Type B pancreatic cell (in vitro differentiated cells): Measurements from ENCODE around the gene PRKCE. TPM values are rescaled to one million over a fixed set of nuclear protein-coding genes. Genes with fewer than 3 reads are reported as not detected.

Source experiments
- DNase-seq: peaks from one replicate; pipeline ENCODE4 v3.0.0; 2021; ENCODE audit warnings: mixed read lengths; ENCODE audit not compliant: unreplicated experiment; ENCODE audit errors: extremely low spot score
- H3K27ac Mint-ChIP-seq: 2 replicates; pipeline ENCODE4 v1.8.0; 2021; ENCODE audit warnings: mild to moderate bottlenecking, mixed read lengths
- H3K27me3 Mint-ChIP-seq: 2 replicates; pipeline ENCODE4 v1.8.0; 2021; ENCODE audit warnings: mixed read lengths
- H3K36me3 Mint-ChIP-seq: 2 replicates; pipeline ENCODE4 v1.8.0; 2021; ENCODE audit warnings: mixed read lengths
- H3K4me1 Mint-ChIP-seq: one replicate; pipeline ENCODE4 v1.8.0; 2021; ENCODE audit warnings: mixed read lengths; ENCODE audit not compliant: unreplicated experiment
- H3K4me3 Mint-ChIP-seq: 2 replicates; pipeline ENCODE4 v1.8.0; 2021; ENCODE audit warnings: mild to moderate bottlenecking, mixed read lengths
- H3K9me3 Mint-ChIP-seq: 2 replicates; pipeline ENCODE4 v1.8.0; 2021; ENCODE audit warnings: mixed read lengths
- CTCF ChIP-seq: fragments of 200-600 bp; sonication (generic); conservative IDR thresholded peaks from 2 replicates; pipeline ENCODE4 v1.5.0; 2021; ENCODE audit warnings: antibody characterized with exemption, mild to moderate bottlenecking
- total RNA-seq: library from RNA; stranded (reverse); gene quantifications from 2 replicates; pipeline ENCODE4 v1.2.1, GENCODE V29; 2021; ENCODE audit warnings: low replicate concordance

The PRKCE gene
- total RNA-seq, 1 donor from 2014 or later: 21.2 TPM

GRCh38 chr2:45975752-45976517, 324.5 kb downstream of the PRKCE start:
- DNase-seq: no peak
- Mint-ChIP-seq H3K4me1 (no peaks in the 10 kb centered on the region), H3K27me3 (no peaks in the 10 kb centered on the region), H3K4me3 (no peak overlapping the region), H3K9me3 (no peaks in the 10 kb centered on the region), H3K27ac (no peak overlapping the region), H3K36me3 (peaks cover 8% of the 10 kb centered on the region)
- no peak for TF ChIP-seq CTCF

GRCh38 chr2:45978302-45978859, 326.9 kb downstream of the PRKCE start:
- TF ChIP-seq CTCF: no peak

GRCh38 chr2:45979065-45979464, 327.6 kb downstream of the PRKCE start:
- H3K9me3 Mint-ChIP-seq: no peaks in the 10 kb centered on the region
- H3K4me3 Mint-ChIP-seq: no peak overlapping the region
- no peak for DNase-seq
- peaks cover 12% of the 10 kb centered on the region for H3K36me3 Mint-ChIP-seq
- no peaks in the 10 kb centered on the region for H3K4me1 Mint-ChIP-seq
- H3K27ac Mint-ChIP-seq: no peak overlapping the region
- no peaks in the 10 kb centered on the region for H3K27me3 Mint-ChIP-seq
- TF ChIP-seq CTCF: no peak

More at GRCh38 chr2:45978302-45978859, 326.9 kb downstream of the PRKCE start:
- Mint-ChIP-seq H3K36me3 (peaks cover 12% of the 10 kb centered on the region), H3K4me1 (no peaks in the 10 kb centered on the region), H3K4me3 (no peak overlapping the region), H3K9me3 (no peaks in the 10 kb centered on the region), H3K27me3 (no peaks in the 10 kb centered on the region), H3K27ac (no peak overlapping the region)
- no peak for DNase-seq

DNA sequence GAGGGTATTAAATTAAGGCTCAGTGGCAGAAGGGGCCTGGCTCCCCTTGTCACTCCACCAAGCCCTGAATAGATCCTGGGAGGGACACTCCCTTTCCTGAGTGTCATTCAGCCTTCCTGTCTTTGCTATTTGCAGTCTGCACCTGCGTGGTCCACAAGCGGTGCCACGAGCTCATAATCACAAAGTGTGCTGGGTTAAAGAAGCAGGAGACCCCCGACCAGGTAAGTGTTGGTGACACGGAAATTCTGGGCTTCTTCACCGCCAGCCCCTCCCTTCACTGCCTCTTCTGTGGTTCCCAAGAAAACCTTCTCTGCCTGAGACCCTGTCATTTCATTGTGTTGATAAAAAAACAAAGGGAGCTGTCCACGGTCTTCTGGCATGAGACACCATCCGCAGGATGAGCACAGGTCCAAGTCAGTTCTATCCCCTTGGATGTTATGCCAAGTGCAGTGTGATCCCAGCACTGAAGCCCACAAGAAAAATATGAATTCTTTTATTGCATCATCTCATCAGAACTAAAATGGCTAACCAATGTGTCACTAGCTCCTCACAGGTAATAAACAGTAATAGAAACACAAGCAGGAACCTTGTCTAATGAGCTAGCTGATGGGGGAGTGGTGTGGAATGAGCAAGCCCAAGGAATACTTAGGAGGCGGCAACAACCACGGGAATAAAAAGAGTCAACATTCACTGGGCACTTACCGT, 328.8 kb downstream of the PRKCE start:
- Mint-ChIP-seq H3K4me1 (no peaks in the 10 kb centered on the region), H3K27me3 (no peaks in the 10 kb centered on the region), H3K9me3 (no peaks in the 10 kb centered on the region), H3K27ac (no peak overlapping the region), H3K4me3 (no peak overlapping the region), H3K36me3 (peaks cover 12% of the 10 kb centered on the region)
- no peak for DNase-seq
- no peak for TF ChIP-seq CTCF

- Mint-ChIP-seq H3K9me3 (no peaks in the 10 kb centered on the region), H3K27me3 (no peaks in the 10 kb centered on the region), H3K4me1 (peaks cover 9% of the 10 kb centered on the region), H3K4me3 (no peak overlapping the region), H3K27ac (no peak overlapping the region), H3K36me3 (peaks cover 21% of the 10 kb centered on the region)
- no peak for TF ChIP-seq CTCF
- no peak for DNase-seq
These were observed 330.0 kb downstream of the PRKCE start for GRCh38 chr2:45981384-45981930.
